ENCODE measurements around the gene CADM2. TPM values are rescaled to one million over a fixed set of nuclear protein-coding genes. Genes with fewer than 3 reads are reported as not detected.

Gene CADM2
- total RNA-seq, 1 donor from 2014 or later: 6.8 TPM

GRCh38 chr3:85572978-85573377 is 614.2 kb downstream of the CADM2 start:
- Mint-ChIP-seq H3K27me3 (ENCODE audit: insufficient read depth, low read depth) (peaks cover 4% of the 10 kb centered on the region), H3K27ac (no peak overlapping the region), H3K4me1 (no peaks in the 10 kb centered on the region), H3K9me3 (peaks cover 12% of the 10 kb centered on the region), H3K36me3 (no peaks in the 10 kb centered on the region), H3K4me3 (no peak overlapping the region)
- Histone ChIP-seq H3F3A (ENCODE audit: low read depth) (no peaks in the 10 kb centered on the region), H3K79me2 (ENCODE audit: low read depth) (no peaks in the 10 kb centered on the region), H3K27ac (no peak overlapping the region), H3K4me1 (no peaks in the 10 kb centered on the region), H3K36me3 (no peaks in the 10 kb centered on the region), H3K4me3 (no peak overlapping the region), H3K9me3 (ENCODE audit: low read depth) (no peaks in the 10 kb centered on the region), H3K4me2 (no peak overlapping the region), H2AFZ (replicated peaks) (no peak overlapping the region), H3K9ac (no peak overlapping the region), H3K27me3 (no peaks in the 10 kb centered on the region), H4K20me1 (ENCODE audit: low read depth) (no peaks in the 10 kb centered on the region)
- TF ChIP-seq EZH2 (IDR thresholded peaks at IDR 0.05): no peak
- no peak for TF ChIP-seq CTCF (IDR thresholded peaks at IDR 0.05)
- TF ChIP-seq EZH2phosphoT487 (IDR thresholded peaks at IDR 0.05): no peak
- no peak for DNase-seq (ENCODE audit: low spot score)

- Histone ChIP-seq H3K36me3 (no peaks in the 10 kb centered on the region), H3K4me3 (no peak overlapping the region), H3K4me1 (no peaks in the 10 kb centered on the region), H3K27me3 (no peaks in the 10 kb centered on the region), H3K79me2 (ENCODE audit: low read depth) (no peaks in the 10 kb centered on the region), H3F3A (ENCODE audit: low read depth) (no peaks in the 10 kb centered on the region), H3K9ac (no peak overlapping the region), H4K20me1 (ENCODE audit: low read depth) (no peaks in the 10 kb centered on the region), H3K4me2 (no peak overlapping the region), H3K27ac (no peak overlapping the region), H2AFZ (replicated peaks) (no peak overlapping the region), H3K9me3 (ENCODE audit: low read depth) (no peaks in the 10 kb centered on the region)
- Mint-ChIP-seq H3K4me3 (no peak overlapping the region), H3K9me3 (peaks cover 12% of the 10 kb centered on the region), H3K27me3 (ENCODE audit: insufficient read depth, low read depth) (peaks cover 4% of the 10 kb centered on the region), H3K27ac (no peak overlapping the region), H3K36me3 (no peaks in the 10 kb centered on the region), H3K4me1 (no peaks in the 10 kb centered on the region)
- no peak for TF ChIP-seq CTCF (IDR thresholded peaks at IDR 0.05)
- TF ChIP-seq EZH2 (IDR thresholded peaks at IDR 0.05): no peak
- TF ChIP-seq EZH2phosphoT487 (IDR thresholded peaks at IDR 0.05): no peak
- no peak for DNase-seq (ENCODE audit: low spot score)
These were observed 615.4 kb downstream of the CADM2 start for GRCh38 chr3:85574006-85574705.

- Histone ChIP-seq H3K27ac (no peak overlapping the region), H3K4me3 (no peak overlapping the region), H2AFZ (replicated peaks) (no peak overlapping the region), H3F3A (ENCODE audit: low read depth) (no peaks in the 10 kb centered on the region), H3K9me3 (ENCODE audit: low read depth) (no peaks in the 10 kb centered on the region), H3K79me2 (ENCODE audit: low read depth) (no peaks in the 10 kb centered on the region), H3K36me3 (no peaks in the 10 kb centered on the region), H3K4me2 (no peak overlapping the region), H3K27me3 (no peaks in the 10 kb centered on the region), H3K9ac (no peak overlapping the region), H3K4me1 (no peaks in the 10 kb centered on the region), H4K20me1 (ENCODE audit: low read depth) (no peaks in the 10 kb centered on the region)
- H3K4me3 Mint-ChIP-seq: no peak overlapping the region
- TF ChIP-seq EZH2phosphoT487 (IDR thresholded peaks at IDR 0.05): no peak
- peak; percentile 88 for TF ChIP-seq CTCF (IDR thresholded peaks at IDR 0.05)
- TF ChIP-seq EZH2 (IDR thresholded peaks at IDR 0.05): no peak
- H3K27ac Mint-ChIP-seq: no peak overlapping the region
- no peaks in the 10 kb centered on the region for H3K4me1 Mint-ChIP-seq
- no peaks in the 10 kb centered on the region for H3K36me3 Mint-ChIP-seq
- peaks cover 4% of the 10 kb centered on the region for H3K27me3 Mint-ChIP-seq (ENCODE audit: insufficient read depth, low read depth)
- peak; percentile 66 for DNase-seq (ENCODE audit: low spot score)
- H3K9me3 Mint-ChIP-seq: peaks cover 12% of the 10 kb centered on the region
These were observed 617.4 kb downstream of the CADM2 start for GRCh38 chr3:85576091-85576690.

Measured in neural progenitor cell (in vitro differentiated cells).